ENCODE data around the gene HNF4A.

The HNF4A gene

DNA sequence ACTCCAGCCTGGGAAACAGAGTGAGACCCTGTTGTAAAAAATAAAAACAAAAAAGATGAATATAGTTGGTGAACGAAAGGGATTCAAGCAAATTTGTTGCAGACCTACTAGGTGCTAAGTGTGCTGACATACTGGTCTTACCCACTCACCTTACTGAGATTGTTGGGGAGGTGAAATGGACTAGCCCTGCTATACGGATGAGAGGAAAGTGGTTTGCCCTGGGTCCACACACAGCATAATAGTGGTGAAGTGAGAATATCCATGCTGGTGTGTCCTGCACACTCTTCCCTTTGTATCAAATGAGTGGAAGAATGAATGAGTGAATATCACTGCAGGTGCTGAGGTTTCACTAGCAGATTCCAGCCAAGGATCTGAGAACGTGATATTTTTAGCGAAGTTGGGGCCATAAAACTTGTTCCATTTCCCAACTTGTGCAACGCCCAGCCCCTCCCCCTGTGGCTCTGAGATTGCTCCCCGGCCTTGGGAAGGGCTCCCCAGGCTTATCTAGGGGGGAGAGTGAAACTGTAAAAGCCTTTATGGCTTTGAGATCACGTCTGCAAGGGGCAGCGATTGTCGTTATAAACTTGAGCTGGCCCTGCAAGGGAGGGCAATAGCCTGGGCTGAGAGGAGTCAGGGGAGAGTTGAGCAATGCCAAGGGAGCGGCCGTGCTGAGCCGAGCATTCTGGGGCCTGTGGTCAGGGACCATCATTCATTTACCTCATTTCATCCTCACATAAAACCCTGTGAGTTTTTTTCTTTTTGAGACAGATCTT lies 87.0 kb downstream of the HNF4A start:
- DNase-seq (ENCODE audit: low read depth, low spot score) = no peak

- DNase-seq (ENCODE audit: low read depth, low spot score) = no peak
Measured at GRCh38 chr20:44445742-44446710, 90.5 kb downstream of the HNF4A start.

- DNase-seq (ENCODE audit: low read depth, low spot score) = no peak
Measured at GRCh38 chr20:44447827-44448419, 92.4 kb downstream of the HNF4A start.

DNA sequence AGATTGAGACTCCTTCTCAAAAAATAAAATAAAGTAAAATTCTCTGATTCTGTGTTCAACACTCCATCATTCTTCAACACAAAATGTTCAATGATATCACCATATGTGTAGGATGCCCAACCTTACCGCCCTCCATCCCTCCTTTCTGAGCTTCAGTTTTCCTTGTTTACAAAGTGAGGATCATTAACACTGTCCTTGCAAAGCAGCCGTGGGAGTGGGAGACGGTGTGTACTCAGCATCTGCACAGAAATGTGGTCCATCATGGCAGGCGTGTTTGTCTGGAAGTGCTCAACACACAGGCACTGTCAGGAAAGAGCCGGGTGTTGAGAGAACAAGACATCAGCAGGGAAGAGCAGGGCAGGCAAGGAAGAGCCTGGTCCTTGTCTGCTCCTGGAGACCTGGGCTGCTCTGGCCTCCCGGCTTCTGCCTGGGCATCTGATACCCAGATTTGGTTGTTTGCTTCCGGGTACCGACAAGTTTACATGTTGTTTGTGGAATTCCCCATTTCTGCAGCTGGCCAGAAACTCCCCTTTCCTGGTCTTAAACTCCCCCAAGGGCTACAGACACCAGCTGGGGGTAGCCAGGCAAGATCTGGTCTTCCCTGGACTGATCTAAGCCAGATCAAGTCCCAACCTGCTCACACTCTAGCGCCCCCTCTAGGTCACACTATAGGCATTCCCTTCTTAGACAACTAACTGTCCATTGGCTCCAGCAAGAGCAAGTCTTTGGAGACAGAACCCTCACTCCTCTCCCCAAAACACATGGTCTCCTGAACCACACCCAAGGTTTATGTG lies 93.5 kb downstream of the HNF4A start:
- DNase-seq (ENCODE audit: low read depth, low spot score) = no peak

GRCh38 chr20:44449864-44450263 lies 94.4 kb downstream of the HNF4A start:
- DNase-seq (ENCODE audit: low read depth, low spot score) = no peak

DNA sequence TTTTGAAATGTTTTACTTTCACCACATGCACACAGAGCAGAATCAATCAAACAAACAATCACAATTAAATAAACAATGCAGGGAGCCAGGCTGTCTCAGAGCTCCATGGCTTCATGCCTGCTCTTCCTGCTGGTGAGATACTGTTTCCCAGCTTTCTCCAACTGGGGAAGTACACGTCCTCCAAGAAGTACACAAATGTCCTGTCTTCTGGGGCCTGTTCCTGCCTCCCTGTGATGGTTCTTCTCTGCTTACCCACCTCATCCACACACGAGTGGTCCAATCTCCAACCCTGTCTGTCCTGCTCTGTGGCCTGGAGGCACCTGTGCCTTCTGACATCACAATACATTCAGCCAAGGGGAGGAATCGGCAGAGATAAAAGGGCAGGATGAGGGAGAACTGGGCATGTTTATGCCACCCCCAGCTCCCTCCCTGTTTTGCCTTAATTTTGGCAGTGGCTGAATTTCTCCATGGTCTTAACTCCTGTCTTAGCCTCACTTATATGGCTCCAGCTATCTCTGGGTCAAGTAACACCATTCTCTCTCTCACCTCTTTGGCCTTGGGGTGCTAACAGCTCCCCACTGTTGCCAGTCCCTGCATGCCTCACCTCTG lies 94.9 kb downstream of the HNF4A start:
- DNase-seq (ENCODE audit: low read depth, low spot score) = no peak

- no peak for DNase-seq (ENCODE audit: low read depth, low spot score)
Measured at GRCh38 chr20:44450903-44451450, 95.5 kb downstream of the HNF4A start.

DNA sequence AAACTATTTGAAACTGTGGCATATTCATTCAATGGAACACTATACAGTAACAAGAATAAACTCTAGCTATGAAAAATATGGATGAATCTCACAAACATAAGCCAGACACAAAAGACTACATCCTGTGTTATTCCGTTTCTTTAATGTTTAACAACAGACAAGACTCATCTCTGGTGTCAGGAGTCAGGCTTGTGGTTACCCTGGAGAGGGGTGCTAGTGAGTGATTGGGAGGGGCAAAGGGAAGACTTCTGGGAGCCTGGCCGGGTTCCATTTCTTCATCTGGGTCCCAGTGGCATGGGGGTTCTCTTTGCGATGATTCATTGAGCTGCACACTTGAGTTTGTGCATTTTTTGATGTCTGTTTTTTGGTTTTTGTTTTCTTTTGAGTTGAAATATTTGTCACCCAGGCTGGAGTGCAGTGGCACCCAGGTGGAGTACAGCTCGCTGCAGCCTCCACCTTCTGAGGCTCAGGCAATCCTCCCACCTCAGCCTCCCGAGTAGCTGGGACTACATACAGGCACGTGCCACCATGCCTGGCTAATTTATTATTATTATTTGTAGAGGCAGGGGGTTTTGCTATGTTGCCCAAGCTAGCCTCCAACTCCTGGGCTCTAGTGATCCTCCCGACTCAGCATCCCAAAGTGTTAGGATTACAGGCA lies 98.9 kb downstream of the HNF4A start:
- no peak for DNase-seq (ENCODE audit: low read depth, low spot score)

DNA sequence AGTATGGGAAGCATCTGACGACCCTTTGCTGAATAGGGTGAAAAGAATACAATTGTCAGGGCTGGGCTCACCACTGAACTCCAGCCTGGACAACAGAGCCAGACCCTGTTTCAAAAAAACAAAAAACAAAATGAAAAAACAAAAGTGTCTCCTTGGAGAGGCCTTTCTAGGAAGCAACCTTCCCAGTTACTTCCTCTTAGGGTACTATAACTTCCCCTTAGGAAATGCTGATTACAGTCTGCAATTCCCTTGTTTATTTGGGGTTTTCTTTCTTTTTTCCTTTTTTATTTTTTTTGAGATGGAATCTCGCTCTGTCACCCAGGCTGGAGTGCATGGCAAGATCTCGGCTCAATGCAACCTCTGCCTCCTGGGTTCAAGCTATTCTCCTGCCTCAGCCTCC lies 99.6 kb downstream of the HNF4A start:
- no peak for DNase-seq (ENCODE audit: low read depth, low spot score)

DNA sequence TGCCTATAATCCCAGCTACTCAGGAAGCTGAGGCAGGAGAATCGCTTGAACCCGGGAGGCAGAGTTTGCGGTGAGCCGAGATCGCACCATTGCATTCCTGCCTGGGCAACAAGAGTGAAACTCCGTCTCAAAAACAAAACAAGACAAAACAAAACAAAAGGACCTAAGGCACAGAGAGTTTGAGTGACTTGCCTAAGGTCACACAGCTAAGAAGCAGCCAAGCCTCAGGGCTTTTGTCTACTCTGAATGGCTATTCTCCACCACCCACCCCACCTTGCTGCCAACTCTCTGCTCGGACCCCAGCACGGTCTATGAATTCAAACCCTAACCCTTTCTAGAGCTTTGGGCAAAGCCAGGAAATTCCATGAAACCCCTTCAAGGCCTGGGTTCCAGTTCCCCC lies 101.1 kb downstream of the HNF4A start:
- no peak for DNase-seq (ENCODE audit: low read depth, low spot score)

DNA sequence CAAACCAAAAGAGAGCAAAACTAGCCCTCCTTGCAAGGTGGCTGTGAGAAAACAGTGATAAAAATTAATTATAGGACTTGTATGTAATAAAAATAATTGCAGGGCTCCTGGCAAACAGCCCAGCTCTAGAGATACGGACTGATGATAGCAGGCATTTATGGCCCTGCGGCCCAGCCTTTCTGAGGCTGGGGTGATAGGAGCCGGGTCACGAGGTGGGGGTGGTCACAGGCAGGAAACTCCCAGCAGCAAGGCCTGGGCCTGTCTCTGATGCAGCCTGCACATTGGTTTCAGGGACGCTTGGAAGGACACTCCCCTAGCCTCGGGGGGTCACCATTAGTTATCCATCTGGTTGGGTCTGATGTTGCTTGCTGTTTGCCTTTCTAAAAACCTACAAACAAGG lies 101.5 kb downstream of the HNF4A start:
- DNase-seq (ENCODE audit: low read depth, low spot score) = no peak

- no peak for DNase-seq (ENCODE audit: low read depth, low spot score)
Measured at GRCh38 chr20:44459271-44459670, 103.8 kb downstream of the HNF4A start.

DNA sequence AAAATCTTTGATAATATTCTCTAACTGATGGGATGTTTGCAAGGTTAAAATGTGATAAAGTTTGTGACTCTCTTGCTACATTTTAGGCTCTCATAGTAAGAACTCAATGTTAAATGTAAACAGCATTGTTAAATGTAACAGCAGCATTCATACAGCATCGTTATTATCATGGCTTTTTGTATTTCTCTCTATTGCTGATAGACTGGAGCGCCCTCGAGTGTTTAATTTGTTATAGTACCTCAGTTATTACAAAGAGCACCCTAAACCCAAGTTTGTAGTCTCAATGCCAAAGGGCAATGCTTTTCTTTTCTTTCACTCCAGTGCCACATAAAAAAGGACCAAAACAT lies 105.3 kb downstream of the HNF4A start:
- no peak for DNase-seq (ENCODE audit: low read depth, low spot score)

GRCh38 chr20:44461142-44461802 lies 105.8 kb downstream of the HNF4A start:
- no peak for DNase-seq (ENCODE audit: low read depth, low spot score)

DNA sequence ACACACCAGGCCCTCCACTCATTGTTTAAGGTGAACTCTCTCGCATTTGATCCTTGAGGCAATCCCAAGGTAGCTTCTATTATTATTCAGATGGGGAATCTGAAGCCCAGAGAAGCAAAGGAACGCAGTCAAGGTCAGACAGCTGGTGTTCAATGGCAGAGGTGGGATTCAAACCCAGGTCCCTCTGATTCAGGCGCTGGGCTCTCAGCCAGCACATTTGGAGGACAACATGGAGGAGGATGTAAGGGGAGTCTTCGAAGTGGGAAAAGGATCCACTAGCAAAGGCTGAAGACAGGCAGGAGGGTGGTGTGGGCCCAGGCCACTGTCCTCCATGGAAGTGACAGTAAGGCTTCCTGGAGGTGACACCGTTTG lies 106.3 kb downstream of the HNF4A start:
- no peak for DNase-seq (ENCODE audit: low read depth, low spot score)

- DNase-seq (ENCODE audit: low read depth, low spot score) = no peak
Measured at GRCh38 chr20:44463466-44463865, 108.0 kb downstream of the HNF4A start.

GRCh38 chr20:44464514-44464913 lies 109.0 kb downstream of the HNF4A start:
- no peak for DNase-seq (ENCODE audit: low read depth, low spot score)

- DNase-seq (ENCODE audit: low read depth, low spot score) = no peak
Measured at GRCh38 chr20:44465001-44465560, 109.6 kb downstream of the HNF4A start.

- DNase-seq (ENCODE audit: low read depth, low spot score) = no peak
Measured at GRCh38 chr20:44467289-44467883, 111.9 kb downstream of the HNF4A start.
